GM12874 (cell line): ENCODE results near the gene LZIC.

Source experiments
- TF ChIP-seq, protein P1 (sequence below): IDR thresholded peaks from 2 replicates; pipeline ENCODE4 v1.5.1; 2011; ENCODE audit warnings: low read depth, mild to moderate bottlenecking, control low read depth, low read length, moderate library complexity; ENCODE audit not compliant: insufficient read depth

The LZIC gene

DNA sequence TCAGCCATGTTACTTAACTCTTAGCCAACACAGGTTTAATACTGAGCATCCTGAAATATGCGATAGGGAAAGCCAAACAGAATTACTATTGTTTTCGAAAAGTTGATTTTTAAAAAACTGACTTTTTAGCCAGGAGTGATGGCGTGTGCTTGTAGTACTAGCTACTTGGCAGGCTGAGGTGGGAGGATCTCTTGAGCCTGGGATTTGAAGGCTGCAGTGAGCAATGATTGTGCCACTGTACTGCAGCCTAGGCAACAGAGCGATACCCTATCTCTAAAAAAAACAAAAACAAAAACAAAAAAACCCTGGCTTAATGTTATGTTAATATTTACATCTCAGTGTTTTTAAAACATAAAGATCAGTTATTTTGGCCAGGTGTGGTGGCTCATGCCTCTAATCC, 16.8 kb upstream of the LZIC start:
- TF ChIP-seq, protein P1, sequence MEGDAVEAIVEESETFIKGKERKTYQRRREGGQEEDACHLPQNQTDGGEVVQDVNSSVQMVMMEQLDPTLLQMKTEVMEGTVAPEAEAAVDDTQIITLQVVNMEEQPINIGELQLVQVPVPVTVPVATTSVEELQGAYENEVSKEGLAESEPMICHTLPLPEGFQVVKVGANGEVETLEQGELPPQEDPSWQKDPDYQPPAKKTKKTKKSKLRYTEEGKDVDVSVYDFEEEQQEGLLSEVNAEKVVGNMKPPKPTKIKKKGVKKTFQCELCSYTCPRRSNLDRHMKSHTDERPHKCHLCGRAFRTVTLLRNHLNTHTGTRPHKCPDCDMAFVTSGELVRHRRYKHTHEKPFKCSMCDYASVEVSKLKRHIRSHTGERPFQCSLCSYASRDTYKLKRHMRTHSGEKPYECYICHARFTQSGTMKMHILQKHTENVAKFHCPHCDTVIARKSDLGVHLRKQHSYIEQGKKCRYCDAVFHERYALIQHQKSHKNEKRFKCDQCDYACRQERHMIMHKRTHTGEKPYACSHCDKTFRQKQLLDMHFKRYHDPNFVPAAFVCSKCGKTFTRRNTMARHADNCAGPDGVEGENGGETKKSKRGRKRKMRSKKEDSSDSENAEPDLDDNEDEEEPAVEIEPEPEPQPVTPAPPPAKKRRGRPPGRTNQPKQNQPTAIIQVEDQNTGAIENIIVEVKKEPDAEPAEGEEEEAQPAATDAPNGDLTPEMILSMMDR, result no peak

DNA sequence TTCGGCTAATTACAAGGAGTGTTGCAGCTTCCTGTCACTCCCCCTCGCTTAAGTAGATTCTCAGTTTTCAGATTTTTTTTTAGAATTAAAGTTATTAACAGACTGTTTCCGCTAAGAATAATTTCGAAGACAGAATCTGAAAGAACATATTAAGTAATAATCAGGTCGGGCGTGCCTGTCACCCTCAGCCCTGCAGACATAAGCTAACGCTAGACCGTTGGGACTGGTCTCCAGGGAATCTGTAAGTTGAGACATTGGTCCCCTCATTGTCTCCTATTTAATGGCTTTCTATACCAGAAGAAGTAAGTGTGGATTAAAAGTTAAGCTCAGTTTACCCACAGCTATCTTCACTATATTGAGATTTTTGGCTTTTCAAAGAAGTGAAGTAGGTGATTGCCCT, 14.5 kb upstream of the LZIC start:
- TF ChIP-seq, protein P1, result no peak

DNA sequence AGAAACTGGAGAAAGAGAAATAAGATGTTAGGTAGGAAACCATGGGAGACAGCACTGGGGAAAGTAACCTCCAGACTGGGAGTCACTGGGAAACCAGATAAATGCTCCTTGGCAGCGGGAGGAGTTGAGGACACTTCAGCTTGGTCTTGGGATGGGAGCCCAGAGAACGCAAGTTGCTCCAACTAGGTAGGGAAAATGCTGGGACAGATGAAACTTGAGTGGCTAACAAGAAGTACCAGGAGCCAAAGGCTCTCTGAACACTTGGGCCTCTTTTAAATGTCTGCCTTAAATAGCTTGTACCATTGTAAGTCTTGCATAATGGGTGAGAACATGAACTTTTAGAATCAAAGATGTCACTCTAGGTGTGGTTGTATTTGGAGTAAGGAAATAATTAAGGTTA, 3.1 kb upstream of the LZIC start:
- TF ChIP-seq, protein P1, result no peak

DNA sequence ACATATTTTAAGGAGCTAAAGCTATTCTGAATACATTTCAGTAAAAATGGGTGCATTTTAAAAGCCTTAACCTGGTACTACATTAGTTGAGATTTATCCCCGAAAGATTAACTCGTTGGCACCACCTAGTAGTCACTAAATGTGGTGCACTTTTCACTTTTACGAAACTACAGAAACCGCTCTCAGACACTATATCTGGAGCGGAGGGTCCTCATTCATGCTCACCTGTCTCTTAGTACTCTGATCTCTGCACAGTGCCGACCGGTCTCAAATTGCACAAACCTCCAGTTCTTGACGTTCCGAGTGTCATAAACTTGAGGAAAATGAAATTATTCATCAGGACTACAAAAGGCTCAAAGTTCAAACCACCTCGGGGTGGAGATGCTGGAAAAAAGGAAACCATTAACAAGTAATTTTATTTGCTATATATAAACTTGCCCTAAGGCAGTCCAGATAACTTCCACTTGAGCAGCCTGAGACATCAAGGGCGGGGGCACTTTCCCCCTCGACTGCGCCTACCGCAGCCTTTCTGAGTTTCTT, 722 bp downstream of the LZIC start:
- TF ChIP-seq, protein P1, result peak; percentile 45

DNA sequence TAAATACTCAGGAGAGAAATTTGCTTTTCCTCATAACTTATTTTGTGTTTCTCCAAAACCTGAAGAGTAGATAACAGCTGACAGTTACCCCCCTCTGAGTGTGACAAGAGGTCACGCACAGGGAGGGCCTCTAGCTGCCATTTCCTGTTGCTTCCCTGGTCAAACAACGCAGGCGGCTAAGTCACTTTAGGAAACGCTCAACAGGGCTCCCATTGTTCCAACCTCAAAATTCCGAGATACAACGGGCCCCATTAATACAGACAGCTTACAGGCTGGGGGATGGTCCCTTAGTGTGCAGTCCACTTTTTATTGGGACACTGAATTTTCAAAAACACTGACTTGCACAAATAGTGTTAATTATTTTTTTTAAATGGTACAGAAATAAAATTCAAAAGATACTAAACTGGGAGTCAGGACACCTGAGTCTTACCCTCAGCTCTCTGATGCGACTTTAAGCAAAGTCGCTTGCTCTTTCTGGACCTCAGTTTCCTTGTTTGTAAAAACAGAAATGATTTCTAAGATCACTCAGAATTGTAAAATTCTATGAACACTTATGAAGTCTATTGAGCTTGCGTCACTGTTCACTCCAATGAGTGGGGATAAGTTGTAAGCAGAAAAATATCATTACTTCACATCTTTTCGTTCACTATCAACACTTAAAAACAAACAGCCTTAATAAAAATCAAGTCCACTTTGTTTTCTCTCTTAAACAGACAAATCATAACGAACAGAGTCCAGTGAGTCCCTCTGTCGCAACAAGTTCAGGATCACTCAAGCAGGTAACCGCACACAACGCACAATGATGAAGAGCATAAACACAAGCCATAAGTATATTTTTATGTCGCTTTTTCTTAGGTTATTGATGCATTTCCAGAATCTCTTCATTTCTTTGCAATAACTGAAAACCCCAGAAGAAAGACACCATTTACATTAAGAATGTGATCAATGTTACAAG, 13.5 kb downstream of the LZIC start:
- TF ChIP-seq, protein P1, result no peak

DNA sequence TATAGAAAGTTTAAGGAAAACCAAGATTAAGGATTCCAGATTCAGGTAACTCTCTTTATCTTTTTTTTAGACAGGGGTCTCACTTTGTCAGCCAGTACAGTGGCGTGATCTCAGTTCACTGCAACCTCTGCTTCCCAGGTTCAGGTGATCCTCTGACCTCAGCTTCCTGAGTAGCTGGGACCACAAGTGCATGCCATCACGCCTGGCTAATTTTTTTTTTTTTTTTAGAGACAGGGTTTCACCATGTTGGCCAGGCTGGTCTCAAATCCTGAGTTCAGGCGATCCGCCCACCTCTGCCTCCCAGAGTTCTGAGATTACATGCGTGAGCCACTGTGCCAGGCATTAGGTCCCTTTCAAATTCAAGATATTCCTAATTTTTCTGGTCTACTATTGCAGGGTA, 15.9 kb downstream of the LZIC start:
- TF ChIP-seq, protein P1, result no peak

DNA sequence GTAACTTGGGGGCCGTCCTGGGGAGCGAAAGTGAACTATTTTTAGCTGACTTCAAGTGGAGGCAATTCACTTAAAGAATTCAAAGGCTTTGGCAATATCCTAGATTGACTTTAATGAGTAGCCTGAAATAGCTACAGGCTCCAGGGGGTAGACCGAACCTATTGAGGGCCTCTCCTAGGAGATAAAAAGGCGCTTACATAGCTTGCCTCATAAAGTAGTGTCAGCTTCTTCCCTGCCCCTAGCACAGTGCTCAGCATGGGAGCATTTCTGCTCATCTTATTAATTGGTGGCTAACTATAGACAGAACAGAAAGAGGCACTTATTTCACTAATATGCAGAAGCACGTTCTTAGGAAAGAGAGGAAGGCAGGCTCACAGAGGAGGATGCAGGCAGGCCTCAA, 20.8 kb downstream of the LZIC start:
- TF ChIP-seq, protein P1, result no peak
